Caco-2 (cell line): ENCODE data around the gene SARNP. TPM values are rescaled to one million over a fixed set of nuclear protein-coding genes. Genes with fewer than 3 reads are reported as not detected.
"Not testable (repeated sequence)": the region's sequence is repeated elsewhere in the genome, so short reads cannot be mapped to it uniquely, and the experiment has no call there.

Experiments
- BruUV-seq: library from RNA; stranded (reverse); fragments of 400-500 nt; replicated peaks from 2 replicates; lab custom pipeline; 2021; lab: Mats Ljungman, UMichigan
- CTCF ChIA-PET: fragments of 300-600 bp; sonication (Branson Sonifier 250); formaldehyde crosslinking; loops from one replicate; lab custom pipeline; 2022; ENCODE audit warnings: antibody characterized with exemption; lab: Charles Lee
- POLR2A ChIA-PET: fragments of 300-600 bp; sonication (Branson Sonifier 250); formaldehyde crosslinking; loops from one replicate; lab custom pipeline; 2022; ENCODE audit warnings: antibody characterized with exemption; lab: Charles Lee
- DNase-seq, 2 experiments: peaks; one replicate each; pipeline versions ENCODE4 v3.0.0 to v3.0.0-alpha.2; 2020 to 2022
- H3K27me3 ChIP-seq: replicated peaks from 2 replicates; pipeline ENCODE4 v1.6.0; 2011; ENCODE audit warnings: low read length; ENCODE audit not compliant: control insufficient read depth, insufficient read depth
- H3K36me3 ChIP-seq: 2 replicates; pipeline ENCODE4 v1.5.1; 2011; ENCODE audit warnings: low read length; ENCODE audit not compliant: control insufficient read depth, insufficient read depth
- H3K4me1 ChIP-seq: fragments of 250-450 bp; sonication (Bioruptor Pico); 2 replicates; pipeline ENCODE4 v1.5.1; 2020; ENCODE audit warnings: mild to moderate bottlenecking
- H3K4me3 ChIP-seq: 2 replicates; pipeline ENCODE4 v1.5.1; 2011; ENCODE audit warnings: low read depth, mild to moderate bottlenecking, control low read depth, low read length
- H3K9me3 ChIP-seq: fragments of 250-450 bp; sonication (Bioruptor Pico); 2 replicates; pipeline ENCODE4 v1.5.1; 2020; ENCODE audit warnings: mild to moderate bottlenecking, moderate library complexity
- H3K27ac Mint-ChIP-seq: one replicate; pipeline ENCODE4 v1.8.0; 2022; ENCODE audit warnings: mixed read lengths; ENCODE audit not compliant: unreplicated experiment
- H3K27me3 Mint-ChIP-seq: one replicate; pipeline ENCODE4 v1.8.0; 2022; ENCODE audit warnings: mixed read lengths; ENCODE audit not compliant: insufficient read depth, unreplicated experiment
- H3K36me3 Mint-ChIP-seq: one replicate; pipeline ENCODE4 v1.8.0; 2022; ENCODE audit warnings: mild to moderate bottlenecking, mixed read lengths; ENCODE audit not compliant: insufficient read depth, unreplicated experiment
- H3K4me1 Mint-ChIP-seq: one replicate; pipeline ENCODE4 v1.8.0; 2022; ENCODE audit warnings: low read depth, mixed read lengths; ENCODE audit not compliant: unreplicated experiment
- H3K4me3 Mint-ChIP-seq: one replicate; pipeline ENCODE4 v1.8.0; 2022; ENCODE audit warnings: mild to moderate bottlenecking, moderate library complexity, mixed read lengths; ENCODE audit not compliant: unreplicated experiment
- H3K9me3 Mint-ChIP-seq: one replicate; pipeline ENCODE4 v1.8.0; 2022; ENCODE audit warnings: mixed read lengths; ENCODE audit not compliant: unreplicated experiment
- intact Hi-C: fragments of 100-400 bp; cut with micrococcal nuclease; formaldehyde crosslinking; loops from one replicate; pipeline ENCODE4 v1.10.0; 2022; ENCODE audit not compliant: unreplicated experiment
- total RNA-seq: library from RNA; stranded (reverse); gene quantifications from 2 replicates; pipeline ENCODE4 v1.2.3, GENCODE V29; 2022
- TF ChIP-seq, protein P1 (sequence below), 2 experiments: fragments of 200-600 bp in 1 of 2; IDR thresholded peaks; 1 replicate in 1 of 2; 2 replicates in 1 of 2; pipeline versions ENCODE4 v1.5.1 to v1.8.0; 2011 to 2022; ENCODE audit warnings: antibody characterized with exemption in 1 of 2, control low read depth in 1 of 2, inconsistent platforms in 1 of 2, low read depth in 1 of 2, low read length in 1 of 2, mild to moderate bottlenecking in 1 of 2, moderate library complexity in 1 of 2; ENCODE audit not compliant: insufficient read depth in 1 of 2, severe bottlenecking in 1 of 2, unreplicated experiment in 1 of 2

Gene SARNP
- total RNA-seq, 1 experiment from 2014 or later: 77.6 TPM

DNA sequence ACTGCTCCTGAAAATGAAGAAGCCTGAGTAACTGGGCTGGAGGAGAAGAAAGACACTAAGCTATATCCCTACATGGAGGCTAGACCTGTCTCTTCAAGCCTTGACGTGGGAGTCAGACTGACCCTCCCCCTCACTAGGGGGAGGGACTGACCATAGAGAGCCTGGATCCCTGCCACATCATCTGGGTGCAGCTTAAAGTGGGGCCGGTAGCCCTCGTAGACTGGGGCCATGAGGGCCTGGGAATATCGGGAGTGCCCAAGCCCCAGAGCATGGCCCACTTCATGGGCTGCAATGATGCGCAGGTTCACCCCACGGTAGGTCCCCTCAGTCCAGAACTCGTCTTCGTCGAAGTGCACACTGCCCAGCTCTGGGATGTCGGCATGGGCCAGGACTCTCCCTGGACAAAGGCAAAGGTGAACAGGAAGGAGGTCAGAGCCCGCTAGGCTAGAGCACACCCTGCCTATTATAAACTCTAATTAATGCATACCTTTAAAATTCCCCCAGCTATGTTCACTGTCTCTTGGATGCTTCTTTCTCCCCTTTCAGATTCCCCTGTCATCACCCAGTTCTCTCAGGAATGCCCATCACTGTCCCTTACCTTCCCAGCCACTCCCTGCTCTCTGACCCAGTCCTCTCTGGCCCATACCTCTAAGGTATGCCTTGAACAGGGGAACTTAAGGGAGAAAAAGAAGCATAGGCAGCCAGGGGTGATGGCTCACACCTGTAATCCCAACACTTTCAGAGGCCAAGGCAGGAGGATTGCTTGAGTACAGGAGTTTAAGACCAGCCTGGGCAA, 22.0 kb upstream of the SARNP start:
- Mint-ChIP-seq H3K4me3 (no peak overlapping the region), H3K36me3 (peaks cover 5% of the 10 kb centered on the region), H3K27ac (no peak overlapping the region), H3K9me3 (no peaks in the 10 kb centered on the region), H3K27me3 (no peaks in the 10 kb centered on the region), H3K4me1 (peaks cover 15% of the 10 kb centered on the region)
- peaks cover 9% of the 10 kb centered on the region for H3K4me1 ChIP-seq
- ChIA-PET POLR2A (no interaction called here), CTCF (no interaction called here)
- no peak for DNase-seq
- TF ChIP-seq, protein P1, sequence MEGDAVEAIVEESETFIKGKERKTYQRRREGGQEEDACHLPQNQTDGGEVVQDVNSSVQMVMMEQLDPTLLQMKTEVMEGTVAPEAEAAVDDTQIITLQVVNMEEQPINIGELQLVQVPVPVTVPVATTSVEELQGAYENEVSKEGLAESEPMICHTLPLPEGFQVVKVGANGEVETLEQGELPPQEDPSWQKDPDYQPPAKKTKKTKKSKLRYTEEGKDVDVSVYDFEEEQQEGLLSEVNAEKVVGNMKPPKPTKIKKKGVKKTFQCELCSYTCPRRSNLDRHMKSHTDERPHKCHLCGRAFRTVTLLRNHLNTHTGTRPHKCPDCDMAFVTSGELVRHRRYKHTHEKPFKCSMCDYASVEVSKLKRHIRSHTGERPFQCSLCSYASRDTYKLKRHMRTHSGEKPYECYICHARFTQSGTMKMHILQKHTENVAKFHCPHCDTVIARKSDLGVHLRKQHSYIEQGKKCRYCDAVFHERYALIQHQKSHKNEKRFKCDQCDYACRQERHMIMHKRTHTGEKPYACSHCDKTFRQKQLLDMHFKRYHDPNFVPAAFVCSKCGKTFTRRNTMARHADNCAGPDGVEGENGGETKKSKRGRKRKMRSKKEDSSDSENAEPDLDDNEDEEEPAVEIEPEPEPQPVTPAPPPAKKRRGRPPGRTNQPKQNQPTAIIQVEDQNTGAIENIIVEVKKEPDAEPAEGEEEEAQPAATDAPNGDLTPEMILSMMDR (IDR thresholded peaks at IDR 0.05; ENCODE audit: insufficient read depth in 1 of 2, low read depth in 1 of 2, low read length in 1 of 2, severe bottlenecking in 1 of 2, unreplicated experiment in 1 of 2): no peak
- H3K4me3 ChIP-seq: no peak overlapping the region
- intact Hi-C loops: no loop called here
- H3K27me3 ChIP-seq: no peaks in the 10 kb centered on the region
- no peaks in the 10 kb centered on the region for H3K9me3 ChIP-seq
- BruUV-seq: no TSS peak
- H3K36me3 ChIP-seq: no peaks in the 10 kb centered on the region; the same call in 1 of the 2 replicates

DNA sequence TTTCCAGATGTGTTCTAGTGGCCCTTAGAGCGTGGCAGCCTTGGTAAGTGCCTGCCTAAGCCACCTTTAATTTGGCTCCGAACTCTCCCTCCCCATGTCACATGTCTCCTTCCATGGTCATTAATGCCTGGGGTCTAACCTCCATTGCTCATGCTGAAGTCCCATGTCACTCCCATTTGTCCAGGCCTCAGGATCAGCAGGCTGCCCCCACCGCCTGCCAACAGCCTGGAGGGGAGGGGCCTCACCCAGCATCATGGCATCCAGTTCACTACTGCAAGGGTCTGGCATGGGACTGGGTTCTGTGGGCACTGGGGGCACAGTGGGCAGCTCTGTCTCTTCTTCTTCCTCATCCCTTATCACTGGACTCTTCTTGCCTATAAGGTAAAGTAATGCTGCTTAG, 20.8 kb upstream of the SARNP start:
- peaks cover 15% of the 10 kb centered on the region for H3K4me1 Mint-ChIP-seq
- H3K27me3 Mint-ChIP-seq: no peaks in the 10 kb centered on the region
- DNase-seq: no peak
- TF ChIP-seq, protein P1 (IDR thresholded peaks at IDR 0.05; ENCODE audit: insufficient read depth in 1 of 2, low read depth in 1 of 2, low read length in 1 of 2, severe bottlenecking in 1 of 2, unreplicated experiment in 1 of 2): no peak
- POLR2A ChIA-PET: no interaction called here
- Histone ChIP-seq H3K36me3 (no peaks in the 10 kb centered on the region; the same call in 1 of the 2 replicates), H3K27me3 (no peaks in the 10 kb centered on the region), H3K4me1 (peaks cover 9% of the 10 kb centered on the region), H3K9me3 (no peaks in the 10 kb centered on the region), H3K4me3 (no peak overlapping the region)
- no peak overlapping the region for H3K4me3 Mint-ChIP-seq
- H3K9me3 Mint-ChIP-seq: no peaks in the 10 kb centered on the region
- H3K36me3 Mint-ChIP-seq: peaks cover 5% of the 10 kb centered on the region
- no peak overlapping the region for H3K27ac Mint-ChIP-seq
- CTCF ChIA-PET: no interaction called here
- BruUV-seq: no TSS peak
- intact Hi-C loops: no loop called here

DNA sequence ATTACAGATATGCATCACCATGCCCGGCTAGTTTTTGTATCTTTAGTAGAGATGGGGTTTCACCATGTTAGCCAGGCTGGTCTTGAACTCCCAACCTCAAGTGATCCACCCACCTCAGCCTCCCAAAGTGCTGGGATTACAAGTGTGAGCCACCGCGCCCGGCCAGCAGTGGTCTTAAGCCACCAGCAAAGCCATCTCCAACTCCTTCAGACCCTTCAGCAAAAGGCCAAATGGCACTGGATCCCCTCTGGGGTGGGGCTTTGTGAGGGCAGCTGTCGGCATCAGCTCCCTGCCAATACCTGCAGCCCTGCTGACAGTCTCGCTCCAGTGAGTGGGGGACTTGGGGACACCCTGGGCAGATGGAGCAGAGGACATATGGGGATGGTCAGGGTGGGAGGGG, 16.9 kb upstream of the SARNP start:
- H3K27ac Mint-ChIP-seq, H3K27me3 Mint-ChIP-seq, H3K4me3 ChIP-seq, DNase-seq, H3K9me3 ChIP-seq, H3K27me3 ChIP-seq, H3K4me1 Mint-ChIP-seq, BruUV-seq, H3K36me3 ChIP-seq, H3K9me3 Mint-ChIP-seq, H3K4me1 ChIP-seq, intact Hi-C loops, CTCF ChIA-PET, H3K4me3 Mint-ChIP-seq: not testable (repeated sequence)
- POLR2A ChIA-PET: interaction anchor here (0.5 kb wide), 1 partner anchor 30 kb away, joined by 3 read pairs; no protein-coding TSS in a partner anchor
- H3K36me3 Mint-ChIP-seq: peaks cover 20% of the 10 kb centered on the region
